ENCODE measurements around the gene HES1.
"Not testable (repeated sequence)": the region's sequence is repeated elsewhere in the genome, so short reads cannot be mapped to it uniquely, and the experiment has no call there.

The HES1 gene

GRCh38 chr3:194139814-194140391 lies 4.0 kb downstream of the HES1 start:
- peak overlapping the region; percentile 37 for H3K27ac ChIP-seq (ENCODE audit: low read depth, low read length)
- peaks cover 28 to 40% of the 10 kb centered on the region in 2 donors for H3K4me1 ChIP-seq (ENCODE audit: control insufficient read depth in 1 of 2, insufficient read depth in 2 of 2, low read length in 2 of 2)

GRCh38 chr3:194140520-194141414 lies 4.8 kb downstream of the HES1 start:
- Histone ChIP-seq H3K9me3 (ENCODE audit: control insufficient read depth in 1 of 2, low read length in 2 of 2) (no peaks in the 10 kb centered on the region), H3K4me3 (ENCODE audit: low read depth in 1 of 2, low read length in 2 of 2) (peak overlapping the region; percentile 63 to 68), H3K27me3 (ENCODE audit: control insufficient read depth in 1 of 2, insufficient read depth in 2 of 2, low read length in 2 of 2) (no peaks in the 10 kb centered on the region), H3K9ac (ENCODE audit: low read depth in 1 of 2, low read length in 2 of 2) (peak overlapping the region; percentile 51 to 54), H3K27ac (ENCODE audit: low read depth, low read length) (peak overlapping the region; percentile 83), H3K4me1 (ENCODE audit: control insufficient read depth in 1 of 2, insufficient read depth in 2 of 2, low read length in 2 of 2) (peaks cover 28 to 34% of the 10 kb centered on the region in 2 donors), H3K36me3 (ENCODE audit: control insufficient read depth in 1 of 2, insufficient read depth in 2 of 2, low read length in 2 of 2) (peaks cover 0 to 8% of the 10 kb centered on the region in 2 donors)

More at GRCh38 chr3:194139814-194140391, 4.0 kb downstream of the HES1 start:
- Histone ChIP-seq H3K4me3 (ENCODE audit: low read depth in 1 of 2, low read length in 2 of 2) (peak overlapping the region in 1 of 2 donors; percentile 94), H3K9me3 (ENCODE audit: control insufficient read depth in 1 of 2, low read length in 2 of 2) (no peaks in the 10 kb centered on the region), H3K27me3 (ENCODE audit: control insufficient read depth in 1 of 2, insufficient read depth in 2 of 2, low read length in 2 of 2) (no peaks in the 10 kb centered on the region), H3K9ac (ENCODE audit: low read depth in 1 of 2, low read length in 2 of 2) (no peak overlapping the region), H3K36me3 (ENCODE audit: control insufficient read depth in 1 of 2, insufficient read depth in 2 of 2, low read length in 2 of 2) (peaks cover 0 to 8% of the 10 kb centered on the region in 2 donors)

DNA sequence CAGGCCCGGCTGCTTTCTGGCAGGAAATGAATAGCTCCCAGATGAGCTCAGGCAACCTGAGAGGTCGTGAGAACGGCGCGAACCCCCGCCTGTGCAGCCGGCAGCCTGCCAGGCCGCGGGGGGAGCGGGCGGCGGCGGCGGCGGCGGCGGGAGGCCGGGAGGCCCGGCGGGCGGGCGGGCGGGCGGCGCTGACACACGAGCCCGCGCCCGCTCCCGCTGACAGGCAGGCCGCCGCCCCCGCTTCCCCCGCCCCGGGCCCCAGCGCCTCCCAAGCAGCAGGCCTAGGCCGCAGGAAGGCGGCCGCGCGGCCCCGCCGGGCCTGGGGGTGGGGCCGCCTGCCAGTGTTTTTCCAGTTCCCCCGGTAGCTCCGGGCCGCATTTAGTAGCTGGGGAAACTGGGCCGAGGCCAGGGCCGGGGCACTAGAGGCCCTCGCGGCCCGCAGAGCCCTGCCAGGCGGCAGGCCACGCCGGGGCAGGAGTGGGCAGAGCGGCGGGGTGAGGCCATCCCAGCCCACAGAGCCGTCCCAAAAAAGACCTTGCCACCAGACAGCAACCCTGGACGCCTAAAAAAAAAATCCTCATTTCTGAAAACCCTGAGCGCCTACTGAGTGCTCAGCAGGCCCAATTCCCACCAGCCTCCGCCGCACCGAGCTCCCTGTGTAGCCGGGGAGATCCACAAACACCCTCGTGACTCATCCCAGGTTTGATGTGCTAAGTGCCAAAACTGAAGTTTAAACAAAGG lies 5.6 kb downstream of the HES1 start:
- Histone ChIP-seq H3K4me3 (ENCODE audit: low read depth in 1 of 2, low read length in 2 of 2) (peak overlapping the region; percentile 50 to 68), H3K27me3 (ENCODE audit: control insufficient read depth in 1 of 2, insufficient read depth in 2 of 2, low read length in 2 of 2) (no peaks in the 10 kb centered on the region), H3K4me1 (ENCODE audit: control insufficient read depth in 1 of 2, insufficient read depth in 2 of 2, low read length in 2 of 2) (peaks cover 28 to 34% of the 10 kb centered on the region in 2 donors), H3K27ac (ENCODE audit: low read depth, low read length) (peak overlapping the region; percentile 87), H3K36me3 (ENCODE audit: control insufficient read depth in 1 of 2, insufficient read depth in 2 of 2, low read length in 2 of 2) (peaks cover 0 to 8% of the 10 kb centered on the region in 2 donors), H3K9ac (ENCODE audit: low read depth in 1 of 2, low read length in 2 of 2) (peak overlapping the region; percentile 54 to 76), H3K9me3 (ENCODE audit: control insufficient read depth in 1 of 2, low read length in 2 of 2) (no peaks in the 10 kb centered on the region)

DNA sequence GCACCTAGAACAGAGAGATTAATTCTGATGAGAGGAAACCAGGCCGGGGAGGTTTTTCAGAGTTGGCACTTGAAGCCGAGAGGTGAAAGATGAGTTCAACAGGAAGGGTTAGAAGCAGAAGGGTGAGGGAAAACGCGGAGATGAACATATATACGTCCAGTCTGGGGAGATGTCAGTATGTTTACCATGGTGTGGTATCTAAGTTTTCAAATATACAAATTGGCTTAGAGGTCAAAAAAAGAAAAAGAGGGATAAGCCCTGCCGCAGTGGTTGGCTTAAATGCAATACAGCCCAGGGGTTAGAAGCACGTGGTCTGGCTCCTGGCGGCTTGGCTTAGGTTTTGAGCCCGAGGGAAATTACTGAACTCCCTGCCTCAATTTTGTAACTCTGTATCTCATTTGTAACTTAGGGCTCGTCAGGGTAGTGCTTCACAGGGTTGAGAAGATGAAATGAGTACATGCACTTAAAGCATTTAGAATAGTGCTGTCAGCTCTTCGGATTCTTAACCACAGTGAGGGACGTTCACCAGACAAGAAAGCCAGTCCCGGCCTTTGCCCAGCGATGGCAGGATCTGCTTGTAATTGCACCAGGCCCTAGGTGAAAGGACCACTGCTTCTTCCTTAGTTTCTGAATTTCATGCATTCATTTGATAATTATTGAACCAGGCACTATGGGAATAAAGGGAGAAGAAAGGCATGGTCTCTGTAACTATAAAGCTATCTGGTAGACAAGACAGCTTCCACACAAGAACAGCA lies 6.4 kb downstream of the HES1 start:
- Histone ChIP-seq H3K27me3 (ENCODE audit: control insufficient read depth in 1 of 2, insufficient read depth in 2 of 2, low read length in 2 of 2) (no peaks in the 10 kb centered on the region), H3K4me3 (ENCODE audit: low read depth in 1 of 2, low read length in 2 of 2) (peak overlapping the region in 1 of 2 donors; percentile 50), H3K9me3 (ENCODE audit: control insufficient read depth in 1 of 2, low read length in 2 of 2) (no peaks in the 10 kb centered on the region), H3K36me3 (ENCODE audit: control insufficient read depth in 1 of 2, insufficient read depth in 2 of 2, low read length in 2 of 2) (peaks cover 0 to 8% of the 10 kb centered on the region in 2 donors), H3K9ac (ENCODE audit: low read depth in 1 of 2, low read length in 2 of 2) (peak overlapping the region; percentile 54 to 76), H3K27ac (ENCODE audit: low read depth, low read length) (peak overlapping the region; percentile 87), H3K4me1 (ENCODE audit: control insufficient read depth in 1 of 2, insufficient read depth in 2 of 2, low read length in 2 of 2) (peaks cover 28 to 30% of the 10 kb centered on the region in 2 donors)

GRCh38 chr3:194145702-194146101 lies 9.8 kb downstream of the HES1 start:
- H3K4me1 ChIP-seq (ENCODE audit: control insufficient read depth in 1 of 2, insufficient read depth in 2 of 2, low read length in 2 of 2), result peaks cover 18 to 19% of the 10 kb centered on the region in 2 donors
- no peaks in the 10 kb centered on the region for H3K27me3 ChIP-seq (ENCODE audit: control insufficient read depth in 1 of 2, insufficient read depth in 2 of 2, low read length in 2 of 2)
- no peak overlapping the region for H3K27ac ChIP-seq (ENCODE audit: low read depth, low read length)
- H3K9me3 ChIP-seq (ENCODE audit: control insufficient read depth in 1 of 2, low read length in 2 of 2), result no peaks in the 10 kb centered on the region
- H3K36me3 ChIP-seq (ENCODE audit: control insufficient read depth in 1 of 2, insufficient read depth in 2 of 2, low read length in 2 of 2), result no peaks in the 10 kb centered on the region
- no peak overlapping the region for H3K9ac ChIP-seq (ENCODE audit: low read depth in 1 of 2, low read length in 2 of 2)
- H3K4me3 ChIP-seq (ENCODE audit: low read depth in 1 of 2, low read length in 2 of 2), result no peak overlapping the region

DNA sequence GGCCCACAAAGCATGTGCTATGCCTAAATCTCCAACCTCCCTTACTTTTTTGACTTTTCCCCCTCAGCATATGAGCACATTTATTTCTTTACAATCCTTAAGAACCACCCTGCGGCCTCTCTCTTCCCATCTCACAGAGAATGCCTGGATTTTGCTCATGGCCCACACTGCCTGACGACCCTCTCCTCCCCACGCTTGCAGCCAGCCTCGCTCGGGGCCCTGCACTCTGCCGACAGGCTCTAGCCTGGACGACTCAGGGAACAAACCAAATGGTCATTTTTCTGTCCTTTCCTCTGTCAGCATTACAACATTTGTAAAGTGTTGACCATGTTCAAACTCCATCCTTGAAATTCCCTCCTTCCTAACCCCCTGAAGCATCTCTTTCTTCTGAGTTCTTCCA lies 11.7 kb downstream of the HES1 start:
- no peak overlapping the region for H3K27ac ChIP-seq (ENCODE audit: low read depth, low read length)
- H3K27me3 ChIP-seq (ENCODE audit: control insufficient read depth in 1 of 2, insufficient read depth in 2 of 2, low read length in 2 of 2), result no peaks in the 10 kb centered on the region

DNA sequence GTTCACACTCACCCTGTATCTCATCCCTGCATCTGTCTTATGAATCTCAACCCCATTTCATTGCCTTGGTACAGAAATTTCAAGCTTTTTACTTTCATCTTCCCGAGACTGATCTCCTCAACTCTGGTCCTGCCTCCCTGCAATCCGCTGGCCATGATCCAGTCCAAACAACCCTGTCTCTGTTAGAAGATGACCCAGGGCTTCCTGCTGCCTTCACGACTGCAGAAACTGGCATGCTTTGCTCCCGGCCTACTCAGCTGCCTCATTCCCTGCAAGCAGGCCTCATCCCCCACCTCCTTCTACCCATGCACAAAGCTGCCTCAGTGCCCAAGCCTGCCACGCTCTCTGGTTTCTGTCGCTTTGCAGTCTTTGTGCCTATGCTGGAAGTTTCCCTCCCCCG lies 12.4 kb downstream of the HES1 start:
- Histone ChIP-seq H3K9me3 (ENCODE audit: control insufficient read depth in 1 of 2, low read length in 2 of 2) (no peaks in the 10 kb centered on the region), H3K4me1 (ENCODE audit: control insufficient read depth in 1 of 2, insufficient read depth in 2 of 2, low read length in 2 of 2) (peaks cover 6 to 8% of the 10 kb centered on the region in 2 donors), H3K4me3 (ENCODE audit: low read depth in 1 of 2, low read length in 2 of 2) (no peak overlapping the region), H3K27ac (ENCODE audit: low read depth, low read length) (no peak overlapping the region), H3K9ac (ENCODE audit: low read depth in 1 of 2, low read length in 2 of 2) (no peak overlapping the region), H3K27me3 (ENCODE audit: control insufficient read depth in 1 of 2, insufficient read depth in 2 of 2, low read length in 2 of 2) (no peaks in the 10 kb centered on the region), H3K36me3 (ENCODE audit: control insufficient read depth in 1 of 2, insufficient read depth in 2 of 2, low read length in 2 of 2) (no peaks in the 10 kb centered on the region)

More for the DNA sequence above, 11.7 kb downstream of the HES1 start:
- Histone ChIP-seq H3K4me1 (ENCODE audit: control insufficient read depth in 1 of 2, insufficient read depth in 2 of 2, low read length in 2 of 2) (peaks cover 7 to 8% of the 10 kb centered on the region in 2 donors), H3K9me3 (ENCODE audit: control insufficient read depth in 1 of 2, low read length in 2 of 2) (no peaks in the 10 kb centered on the region), H3K4me3 (ENCODE audit: low read depth in 1 of 2, low read length in 2 of 2) (no peak overlapping the region), H3K9ac (ENCODE audit: low read depth in 1 of 2, low read length in 2 of 2) (no peak overlapping the region), H3K36me3 (ENCODE audit: control insufficient read depth in 1 of 2, insufficient read depth in 2 of 2, low read length in 2 of 2) (no peaks in the 10 kb centered on the region)

GRCh38 chr3:194150252-194150934 lies 14.4 kb downstream of the HES1 start:
- H3K4me1 ChIP-seq (ENCODE audit: control insufficient read depth in 1 of 2, insufficient read depth in 2 of 2, low read length in 2 of 2), result peaks cover 6 to 8% of the 10 kb centered on the region in 2 donors
- H3K9me3 ChIP-seq (ENCODE audit: control insufficient read depth in 1 of 2, low read length in 2 of 2), result peaks cover 5 to 7% of the 10 kb centered on the region in 2 donors
- no peak overlapping the region for H3K27ac ChIP-seq (ENCODE audit: low read depth, low read length)
- no peak overlapping the region for H3K9ac ChIP-seq (ENCODE audit: low read depth in 1 of 2, low read length in 2 of 2)
- H3K27me3 ChIP-seq (ENCODE audit: control insufficient read depth in 1 of 2, insufficient read depth in 2 of 2, low read length in 2 of 2), result no peaks in the 10 kb centered on the region
- no peaks in the 10 kb centered on the region for H3K36me3 ChIP-seq (ENCODE audit: control insufficient read depth in 1 of 2, insufficient read depth in 2 of 2, low read length in 2 of 2)
- no peak overlapping the region for H3K4me3 ChIP-seq (ENCODE audit: low read depth in 1 of 2, low read length in 2 of 2)

DNA sequence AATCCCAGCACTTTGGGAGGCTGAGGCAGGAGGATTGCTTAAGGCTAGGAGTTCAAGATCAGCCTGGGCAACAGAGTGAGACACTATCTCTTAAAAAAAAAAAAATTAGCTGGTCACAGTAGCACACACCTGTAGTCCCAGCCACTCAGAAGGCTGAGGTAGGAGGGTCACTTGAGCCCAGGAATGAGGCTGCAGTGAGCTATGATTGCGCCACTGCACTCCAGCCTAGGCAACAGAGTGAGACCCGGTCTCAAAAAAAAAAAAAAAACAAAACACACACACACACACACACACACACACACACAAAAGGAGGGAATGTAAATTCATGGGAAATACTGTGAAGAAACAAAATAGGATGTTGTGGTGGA lies 15.0 kb downstream of the HES1 start:
- H3K9me3 ChIP-seq (ENCODE audit: control insufficient read depth in 1 of 2, low read length in 2 of 2); H3K27ac ChIP-seq (ENCODE audit: low read depth, low read length): not testable (repeated sequence)

More for the DNA sequence above, 15.0 kb downstream of the HES1 start:
- not testable (repeated sequence) for H3K4me1 ChIP-seq (ENCODE audit: control insufficient read depth in 1 of 2, insufficient read depth in 2 of 2, low read length in 2 of 2); H3K9ac ChIP-seq (ENCODE audit: low read depth in 1 of 2, low read length in 2 of 2); H3K4me3 ChIP-seq (ENCODE audit: low read depth in 1 of 2, low read length in 2 of 2); H3K27me3 ChIP-seq (ENCODE audit: control insufficient read depth in 1 of 2, insufficient read depth in 2 of 2, low read length in 2 of 2); H3K36me3 ChIP-seq (ENCODE audit: control insufficient read depth in 1 of 2, insufficient read depth in 2 of 2, low read length in 2 of 2)
